Pancreas (tissue), 10 donors: ENCODE measurements around the gene GFY. TPM values are rescaled to one million over a fixed set of nuclear protein-coding genes. Genes with fewer than 3 reads are reported as not detected.

Source experiments
- ATAC-seq, 4 donors: fragments of 200-7000 bp; cut with Tn5 transposase; one replicate each; pipeline versions ENCODE4 v1.8.0 to v1.9.1; 2020; ENCODE audit warnings: mild to moderate bottlenecking in 4 of 4, moderate library complexity in 4 of 4
- DNase-seq, 6 donors: peaks; one replicate each; pipeline ENCODE4 v3.0.0-alpha.2; 2020
- FAIRE-seq: peaks from 2 replicates; lab custom pipeline; 2012; peaks lifted over from hg19 to GRCh38; lab: Jason Lieb, UNC
- H3K27ac ChIP-seq, 4 donors: fragments of 200-600 bp; sonication (generic); 1 replicate in 3 of 4; 2 replicates in 1 of 4; pipeline versions ENCODE4 v1.5.0 to v1.8.0; 2020
- H3K27me3 ChIP-seq, 4 donors: fragments of 200-600 bp; one replicate each; pipeline ENCODE4 v1.8.0; 2021
- H3K36me3 ChIP-seq, 3 donors: fragments of 200-600 bp; sonication (generic) in 1 of 3; one replicate each; pipeline versions ENCODE4 v1.5.0 to v1.8.0; 2020 to 2021
- H3K4me1 ChIP-seq, 3 donors: fragments of 200-600 bp; one replicate each; pipeline ENCODE4 v1.8.0; 2021
- H3K4me3 ChIP-seq, 4 donors: fragments of 200-600 bp; sonication (generic) in 2 of 4; one replicate each; pipeline versions ENCODE4 v1.5.0 to v1.8.0; 2020 to 2021
- H3K9me3 ChIP-seq, 4 donors: fragments of 200-600 bp; one replicate each; pipeline ENCODE4 v1.8.0; 2021
- WGBS, 2 donors: extraction: QIAGEN DNeasy Blood & Tissue Kit; methylation state at CpG; one replicate each; pipeline ENCODE4 v1.1.7; 2013; 5-methylcytosine and 5-hydroxymethylcytosine counted together
- intact Hi-C, 3 donors: fragments of 100-400 bp; cut with DNase I; formaldehyde crosslinking; loops; one replicate each; pipeline versions ENCODE4 v1.11.1 to v1.14.2; 2022
- polyA plus RNA-seq, 2 donors: library from polyadenylated mRNA; stranded (reverse); fragments of 200-250 nt; gene quantifications; one replicate each; pipeline ENCODE4 v1.2.3, GENCODE V29; 2013
- total RNA-seq, 6 donors: library from RNA; stranded (reverse); fragmentation: NEBNext Ultra II Directional in 4 of 6; extraction: Animal tissue kit (Norgen Biotek cat#: 25700) in 4 of 6; gene quantifications; one replicate each; pipeline versions ENCODE4 v1.2.1 to v1.2.4, GENCODE V29; 2021 to 2023
- TF ChIP-seq, protein P1 (sequence below), 4 donors: fragments of 200-600 bp; sonication (generic) in 3 of 4; IDR thresholded peaks; one replicate each; pipeline versions ENCODE4 v1.5.0 to v1.8.0; 2021; ENCODE audit warnings: antibody characterized with exemption in 4 of 4
- donor health status: healthy with polysubstance abuse.
- donor health status: DM: no; HTN: no; CAD: no; lungs with moderate emphysema.
- donor health status: DM: no; HTN: no; CAD: no.
- donor health status: control.
- donor health status: control.
- donor health status: Bipolar disorder and iron deficiency.
- donor health status: DM: yes; HTN: yes; CAD: no.
- donor health status: DM: no; HTN: no; CAD: no.
- donor health status: DM: no; HTN: no; CAD: no.
- donor health status: DM: yes; HTN: yes; CAD: no.

Gene GFY
- total and polyA plus RNA-seq, 8 donors: not detected

DNA sequence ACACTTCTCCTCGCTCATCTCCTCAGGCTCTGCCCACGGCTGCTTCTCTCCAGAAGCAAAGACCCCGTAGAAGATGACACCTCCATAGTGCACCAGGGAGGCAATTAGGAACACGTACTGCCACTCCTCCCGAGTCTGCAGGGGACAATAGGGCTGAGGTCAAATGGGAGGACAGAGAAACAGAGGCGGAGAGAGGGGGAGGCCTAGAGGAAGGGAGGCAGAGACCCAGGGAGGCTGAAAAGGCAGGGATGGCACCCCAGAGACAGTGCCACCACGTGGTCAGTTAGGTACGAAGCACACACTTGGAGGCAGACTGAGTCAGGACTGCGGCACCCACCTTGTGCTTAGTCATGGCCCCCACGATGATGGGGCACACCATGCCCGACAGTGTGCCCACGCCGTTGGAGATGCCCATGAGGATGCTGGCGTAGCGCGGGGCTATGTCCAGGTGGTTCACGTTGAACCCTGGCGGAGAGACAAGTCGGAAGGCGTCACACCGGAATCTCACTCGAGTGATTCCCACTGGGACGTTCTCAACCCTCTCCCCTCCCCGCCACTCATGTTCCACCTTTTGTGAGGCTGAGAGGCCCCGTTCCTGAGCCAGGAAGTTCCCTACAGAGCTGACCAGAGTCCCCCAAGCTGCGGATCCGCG lies 5.6 kb downstream of the GFY start:
- Histone ChIP-seq H3K36me3 (no peaks in the 10 kb centered on the region), H3K4me1 (peaks cover 0 to 6% (median 0%) of the 10 kb centered on the region in 3 donors), H3K4me3 (no peak overlapping the region), H3K9me3 (no peaks in the 10 kb centered on the region), H3K27me3 (peaks cover 0 to 59% (median 0%) of the 10 kb centered on the region in 4 donors), H3K27ac (no peak overlapping the region)
- intact Hi-C loops: no loop called here
- TF ChIP-seq, protein P1, sequence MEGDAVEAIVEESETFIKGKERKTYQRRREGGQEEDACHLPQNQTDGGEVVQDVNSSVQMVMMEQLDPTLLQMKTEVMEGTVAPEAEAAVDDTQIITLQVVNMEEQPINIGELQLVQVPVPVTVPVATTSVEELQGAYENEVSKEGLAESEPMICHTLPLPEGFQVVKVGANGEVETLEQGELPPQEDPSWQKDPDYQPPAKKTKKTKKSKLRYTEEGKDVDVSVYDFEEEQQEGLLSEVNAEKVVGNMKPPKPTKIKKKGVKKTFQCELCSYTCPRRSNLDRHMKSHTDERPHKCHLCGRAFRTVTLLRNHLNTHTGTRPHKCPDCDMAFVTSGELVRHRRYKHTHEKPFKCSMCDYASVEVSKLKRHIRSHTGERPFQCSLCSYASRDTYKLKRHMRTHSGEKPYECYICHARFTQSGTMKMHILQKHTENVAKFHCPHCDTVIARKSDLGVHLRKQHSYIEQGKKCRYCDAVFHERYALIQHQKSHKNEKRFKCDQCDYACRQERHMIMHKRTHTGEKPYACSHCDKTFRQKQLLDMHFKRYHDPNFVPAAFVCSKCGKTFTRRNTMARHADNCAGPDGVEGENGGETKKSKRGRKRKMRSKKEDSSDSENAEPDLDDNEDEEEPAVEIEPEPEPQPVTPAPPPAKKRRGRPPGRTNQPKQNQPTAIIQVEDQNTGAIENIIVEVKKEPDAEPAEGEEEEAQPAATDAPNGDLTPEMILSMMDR (IDR thresholded peaks at IDR 0.05): no peak
- FAIRE-seq (no peak), ATAC-seq (no peak), DNase-seq (no peak)
- WGBS, 2 donors: 57 to 68% methylated on average over 28 of the region's 28 CpGs

- H3K4me1 ChIP-seq: peaks cover 0 to 6% (median 0%) of the 10 kb centered on the region in 3 donors
- FAIRE-seq: no peak
- no peak overlapping the region for H3K27ac ChIP-seq
- H3K27me3 ChIP-seq: peaks cover 0 to 59% (median 0%) of the 10 kb centered on the region in 4 donors
- intact Hi-C loops: no loop called here
- TF ChIP-seq, protein P1 (IDR thresholded peaks at IDR 0.05): no peak
- H3K36me3 ChIP-seq: no peaks in the 10 kb centered on the region
- H3K4me3 ChIP-seq: no peak overlapping the region
- no peaks in the 10 kb centered on the region for H3K9me3 ChIP-seq
- ATAC-seq: no peak
- no peak for DNase-seq
- WGBS, 2 donors: 42 to 53% methylated on average over 26 to 29 of the region's 29 CpGs
These were observed 6.2 kb downstream of the GFY start for GRCh38 chr19:49431330-49431749.

GRCh38 chr19:49432141-49433073 lies 7.2 kb downstream of the GFY start:
- WGBS, 2 donors: 12% methylated on average over 61 to 63 of the region's 63 CpGs
- ATAC-seq: peak in 1 of 4 donors; percentile 49
- Histone ChIP-seq H3K4me3 (no peak overlapping the region), H3K27me3 (peaks cover 0 to 50% (median 0%) of the 10 kb centered on the region in 4 donors), H3K27ac (no peak overlapping the region), H3K4me1 (peaks cover 0 to 6% (median 0%) of the 10 kb centered on the region in 3 donors), H3K9me3 (no peaks in the 10 kb centered on the region), H3K36me3 (no peaks in the 10 kb centered on the region)
- intact Hi-C loops: no loop called here
- TF ChIP-seq, protein P1 (IDR thresholded peaks at IDR 0.05): no peak
- no peak for FAIRE-seq
- peak in 1 of 6 donors; percentile 73 for DNase-seq

DNA sequence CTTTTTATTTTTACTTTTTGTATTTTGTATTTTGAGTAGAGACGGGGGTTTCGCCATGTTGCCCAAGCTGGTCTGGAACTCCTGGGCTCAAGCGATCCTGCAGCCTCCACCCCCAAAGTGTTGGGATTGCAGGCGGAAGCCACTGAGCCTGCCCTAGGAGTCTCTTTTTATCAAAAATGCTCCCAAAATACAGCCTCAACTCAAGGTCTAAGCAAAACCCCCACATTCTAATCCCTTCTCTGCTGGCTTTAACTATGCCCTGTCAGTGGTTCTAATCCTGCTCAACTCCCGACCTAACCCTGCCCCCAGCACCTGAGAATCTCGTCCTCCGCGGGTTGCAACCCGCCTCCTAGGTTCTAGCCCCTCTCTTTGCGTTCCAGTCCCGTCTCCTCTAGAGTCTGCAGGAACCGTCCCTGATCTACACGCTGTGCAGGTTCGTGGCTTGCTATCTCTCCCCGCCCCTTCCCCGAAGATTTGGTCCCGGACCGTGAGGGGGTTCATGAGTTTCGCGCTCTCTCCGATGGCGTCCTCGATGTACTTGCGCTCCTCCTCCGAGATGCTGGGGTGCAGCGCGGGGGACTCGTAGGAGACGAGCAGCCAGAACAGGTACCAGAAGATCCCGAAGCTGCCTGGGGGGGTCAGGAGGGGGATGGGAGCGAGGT lies 8.2 kb downstream of the GFY start:
- FAIRE-seq (no peak), ATAC-seq (no peak), DNase-seq (no peak)
- intact Hi-C loops: no loop called here
- H3K4me1 ChIP-seq: no peaks in the 10 kb centered on the region
- no peak overlapping the region for H3K27ac ChIP-seq
- TF ChIP-seq, protein P1 (IDR thresholded peaks at IDR 0.05): no peak
- H3K4me3 ChIP-seq: no peak overlapping the region
- peaks cover 0 to 40% (median 0%) of the 10 kb centered on the region in 4 donors for H3K27me3 ChIP-seq
- 20 to 21% methylated on average over 31 of the region's 31 CpGs for WGBS, 2 donors
- H3K9me3 ChIP-seq: no peaks in the 10 kb centered on the region
- no peaks in the 10 kb centered on the region for H3K36me3 ChIP-seq
